ENCODE data around the gene CMTM6.

DNA sequence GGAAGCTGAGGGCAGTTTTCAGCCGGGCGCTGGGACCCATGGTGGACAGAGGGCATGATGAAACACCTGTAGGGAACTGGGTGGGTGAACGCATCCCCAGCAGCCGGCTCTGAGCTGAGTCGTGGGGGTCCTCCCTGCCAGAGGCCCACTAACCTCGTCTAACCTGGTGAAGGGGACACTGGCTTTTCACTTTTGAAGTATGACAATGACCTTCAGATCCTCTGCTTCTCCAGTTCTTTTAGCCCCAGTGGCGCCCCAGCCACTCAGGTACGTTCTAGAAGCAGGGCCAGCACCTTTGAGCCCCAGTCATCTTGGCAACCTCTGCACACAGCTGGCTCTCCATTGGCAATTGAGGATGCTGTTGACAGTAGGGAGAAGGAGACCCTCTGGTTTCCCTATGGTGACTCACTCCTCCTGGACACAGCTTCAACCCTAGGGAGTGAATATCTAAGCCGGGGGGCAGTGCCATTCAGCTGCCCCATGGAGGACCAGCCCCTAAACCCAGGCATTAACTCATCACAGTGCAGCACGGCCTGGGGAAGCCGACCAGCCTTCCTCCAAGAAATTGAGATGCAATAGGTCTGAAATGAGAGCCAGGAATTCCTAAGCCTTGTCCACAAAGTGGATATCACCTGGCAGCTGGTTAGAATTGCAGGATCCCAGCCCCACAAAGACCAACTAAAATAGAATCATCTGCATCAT lies 46.1 kb downstream of the CMTM6 start:
- TF ChIP-seq, protein P1, sequence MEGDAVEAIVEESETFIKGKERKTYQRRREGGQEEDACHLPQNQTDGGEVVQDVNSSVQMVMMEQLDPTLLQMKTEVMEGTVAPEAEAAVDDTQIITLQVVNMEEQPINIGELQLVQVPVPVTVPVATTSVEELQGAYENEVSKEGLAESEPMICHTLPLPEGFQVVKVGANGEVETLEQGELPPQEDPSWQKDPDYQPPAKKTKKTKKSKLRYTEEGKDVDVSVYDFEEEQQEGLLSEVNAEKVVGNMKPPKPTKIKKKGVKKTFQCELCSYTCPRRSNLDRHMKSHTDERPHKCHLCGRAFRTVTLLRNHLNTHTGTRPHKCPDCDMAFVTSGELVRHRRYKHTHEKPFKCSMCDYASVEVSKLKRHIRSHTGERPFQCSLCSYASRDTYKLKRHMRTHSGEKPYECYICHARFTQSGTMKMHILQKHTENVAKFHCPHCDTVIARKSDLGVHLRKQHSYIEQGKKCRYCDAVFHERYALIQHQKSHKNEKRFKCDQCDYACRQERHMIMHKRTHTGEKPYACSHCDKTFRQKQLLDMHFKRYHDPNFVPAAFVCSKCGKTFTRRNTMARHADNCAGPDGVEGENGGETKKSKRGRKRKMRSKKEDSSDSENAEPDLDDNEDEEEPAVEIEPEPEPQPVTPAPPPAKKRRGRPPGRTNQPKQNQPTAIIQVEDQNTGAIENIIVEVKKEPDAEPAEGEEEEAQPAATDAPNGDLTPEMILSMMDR (conservative IDR thresholded peaks at IDR 0.05; ENCODE audit: low read length): no peak
- TF ChIP-seq EZH2phosphoT487 (IDR thresholded peaks at IDR 0.05; ENCODE audit: borderline replicate concordance): no peak
